LNCAP (cell line): ENCODE measurements around the gene KRT86.

ENCODE experiments used
- CTCF ChIP-seq: fragments of 450-650 bp; IDR thresholded peaks from 2 replicates; pipeline ENCODE4 v1.5.1; 2017; ENCODE audit warnings: mild to moderate bottlenecking

Gene KRT86

DNA sequence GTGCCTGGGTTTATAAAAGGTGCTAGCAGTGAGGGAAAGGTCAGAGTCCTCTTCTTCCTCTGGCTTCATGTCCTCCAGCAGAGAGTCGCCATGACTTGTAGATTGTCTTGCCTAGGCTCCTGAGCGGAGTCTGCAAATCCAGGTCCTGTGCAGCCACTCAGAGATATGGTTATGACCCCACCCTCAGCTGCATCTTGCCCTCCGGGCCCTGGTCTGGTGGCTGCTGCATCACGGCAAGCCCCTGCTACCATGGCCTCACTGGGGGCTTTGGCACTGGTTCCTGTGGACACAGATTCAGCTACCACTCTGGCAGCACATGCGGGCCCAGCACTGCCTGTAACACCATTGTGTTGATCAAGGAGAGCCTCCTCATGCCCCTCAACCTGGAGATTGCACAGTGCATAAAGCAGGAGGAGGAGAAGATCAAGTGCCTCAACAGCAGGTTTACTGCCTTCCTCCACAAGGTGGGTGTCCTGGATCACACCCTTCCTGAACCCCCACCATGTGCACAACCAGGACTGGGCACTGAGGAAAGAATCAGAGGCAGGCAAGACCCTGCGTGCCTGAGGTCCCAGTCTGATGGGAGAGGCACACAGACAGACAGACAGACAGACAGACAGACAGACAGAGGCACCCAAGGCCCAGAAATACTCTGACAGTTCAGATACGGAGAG, 10.5 kb upstream of the KRT86 start:
- no peak for TF ChIP-seq CTCF

DNA sequence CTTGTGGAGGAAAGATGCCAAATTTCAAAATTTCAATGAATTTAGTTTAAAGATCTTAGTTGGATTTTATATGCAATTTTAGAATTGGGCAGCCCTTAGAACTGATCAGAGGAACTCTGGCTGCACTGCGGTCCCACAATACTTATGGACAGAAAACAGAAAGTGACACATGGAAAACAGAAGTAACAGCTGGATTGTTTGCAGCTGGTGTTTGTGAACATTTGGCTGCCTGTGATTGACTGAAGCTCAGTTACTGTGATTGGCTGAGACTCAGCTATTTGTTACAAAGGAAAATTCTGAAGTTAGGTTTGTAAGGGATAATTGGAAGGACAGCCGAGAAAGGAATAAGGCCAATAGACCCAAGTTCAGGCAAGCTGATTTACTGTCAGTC, 10.0 kb upstream of the KRT86 start:
- no peak for TF ChIP-seq CTCF

GRCh38 chr12:52266514-52266913, 7.9 kb upstream of the KRT86 start:
- TF ChIP-seq CTCF: no peak

GRCh38 chr12:52267266-52267665, 7.2 kb upstream of the KRT86 start:
- TF ChIP-seq CTCF: no peak

DNA sequence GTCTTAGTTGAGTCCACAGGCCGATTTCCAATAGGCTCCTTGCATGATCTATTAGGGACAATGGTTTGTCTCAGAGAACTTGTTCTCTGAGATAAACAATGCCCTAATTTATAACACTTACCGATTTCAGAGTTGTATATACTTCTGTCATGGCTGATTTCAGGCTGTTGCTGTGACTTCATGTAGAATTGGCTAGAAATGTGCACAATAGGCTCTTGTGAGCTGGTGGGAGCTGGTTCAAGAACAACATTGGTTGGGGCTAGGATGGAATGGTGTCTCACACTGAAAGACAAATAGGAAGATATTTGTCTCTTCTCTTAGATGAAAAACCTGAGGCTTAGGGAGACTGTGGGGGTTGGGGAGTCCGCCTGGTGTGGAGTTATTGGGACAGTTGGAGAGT, 6.7 kb upstream of the KRT86 start:
- no peak for TF ChIP-seq CTCF

- TF ChIP-seq CTCF: no peak
These were observed 6.2 kb upstream of the KRT86 start for GRCh38 chr12:52268212-52268611.

- no peak for TF ChIP-seq CTCF
These were observed 3.8 kb upstream of the KRT86 start for GRCh38 chr12:52270541-52271070.

DNA sequence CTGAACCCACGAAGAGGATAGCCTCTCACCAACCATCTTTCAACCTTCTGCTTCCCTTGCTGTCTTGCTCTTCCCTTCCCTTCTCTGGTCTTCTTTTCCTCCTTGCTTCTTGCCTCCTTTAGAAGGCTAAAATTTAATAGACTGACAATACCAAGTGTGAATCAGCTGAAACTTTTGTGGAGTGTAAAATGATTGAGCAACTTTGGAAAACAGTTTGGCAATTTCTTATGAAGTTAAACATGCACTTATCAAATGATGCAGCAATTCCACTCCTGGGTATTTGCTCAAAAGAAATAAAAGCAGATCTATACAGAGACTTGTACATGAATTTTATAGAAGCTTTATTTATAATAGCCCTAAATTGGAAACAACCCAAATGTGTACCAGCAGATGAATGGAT, 3.3 kb upstream of the KRT86 start:
- no peak for TF ChIP-seq CTCF
